Osteocyte (in vitro differentiated cells): Measurements from ENCODE around the gene AP1S2. TPM values are rescaled to one million over a fixed set of nuclear protein-coding genes. Genes with fewer than 3 reads are reported as not detected.

Experiments
- DNase-seq: peaks from one replicate; pipeline ENCODE4 v3.0.0; 2021; ENCODE audit warnings: mixed read lengths; ENCODE audit not compliant: unreplicated experiment; ENCODE audit errors: extremely low spot score
- H3K27ac Mint-ChIP-seq: one replicate; pipeline ENCODE4 v1.8.0; 2021; ENCODE audit warnings: mild to moderate bottlenecking, mixed read lengths; ENCODE audit not compliant: unreplicated experiment
- H3K27me3 Mint-ChIP-seq: one replicate; pipeline ENCODE4 v1.8.0; 2021; ENCODE audit warnings: mixed read lengths; ENCODE audit not compliant: unreplicated experiment
- H3K36me3 Mint-ChIP-seq: one replicate; pipeline ENCODE4 v1.8.0; 2021; ENCODE audit warnings: mixed read lengths; ENCODE audit not compliant: unreplicated experiment
- H3K4me1 Mint-ChIP-seq: one replicate; pipeline ENCODE4 v1.8.0; 2021; ENCODE audit warnings: mixed read lengths; ENCODE audit not compliant: unreplicated experiment
- H3K4me3 Mint-ChIP-seq: one replicate; pipeline ENCODE4 v1.8.0; 2021; ENCODE audit warnings: mild to moderate bottlenecking, moderate library complexity, mixed read lengths; ENCODE audit not compliant: unreplicated experiment
- H3K9me3 Mint-ChIP-seq: one replicate; pipeline ENCODE4 v1.8.0; 2021; ENCODE audit warnings: mixed read lengths; ENCODE audit not compliant: unreplicated experiment
- total RNA-seq: library from RNA; stranded (reverse); gene quantifications from 2 replicates; pipeline ENCODE4 v1.2.1, GENCODE V29; 2021
- TF ChIP-seq, protein P1 (sequence below): fragments of 200-600 bp; sonication (generic); IDR thresholded peaks from 2 replicates; pipeline ENCODE4 v1.5.0; 2021; ENCODE audit warnings: antibody characterized with exemption, mild to moderate bottlenecking, moderate library complexity

The AP1S2 gene
- total RNA-seq, 1 donor from 2014 or later: 92.6 TPM

DNA sequence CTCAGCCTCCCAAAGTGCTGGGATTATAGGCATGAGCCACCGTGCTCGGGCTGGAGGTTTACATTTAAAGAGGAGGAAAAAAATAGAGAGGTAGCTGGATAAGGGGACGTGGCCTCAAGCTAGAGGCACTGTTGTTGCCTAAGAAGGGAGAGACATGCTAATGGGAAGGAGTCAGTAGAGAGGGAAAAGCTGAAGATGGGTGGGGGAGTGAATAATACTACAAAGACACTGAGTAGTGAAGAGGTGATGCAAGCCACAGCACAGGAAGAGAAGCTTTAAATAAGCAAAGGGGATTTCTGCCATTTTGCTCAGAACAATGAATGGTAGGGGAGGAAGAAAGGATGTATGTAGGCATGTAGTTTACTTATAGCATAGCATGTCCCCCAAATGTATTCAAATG lies 11.5 kb upstream of the AP1S2 start:
- TF ChIP-seq, protein P1, sequence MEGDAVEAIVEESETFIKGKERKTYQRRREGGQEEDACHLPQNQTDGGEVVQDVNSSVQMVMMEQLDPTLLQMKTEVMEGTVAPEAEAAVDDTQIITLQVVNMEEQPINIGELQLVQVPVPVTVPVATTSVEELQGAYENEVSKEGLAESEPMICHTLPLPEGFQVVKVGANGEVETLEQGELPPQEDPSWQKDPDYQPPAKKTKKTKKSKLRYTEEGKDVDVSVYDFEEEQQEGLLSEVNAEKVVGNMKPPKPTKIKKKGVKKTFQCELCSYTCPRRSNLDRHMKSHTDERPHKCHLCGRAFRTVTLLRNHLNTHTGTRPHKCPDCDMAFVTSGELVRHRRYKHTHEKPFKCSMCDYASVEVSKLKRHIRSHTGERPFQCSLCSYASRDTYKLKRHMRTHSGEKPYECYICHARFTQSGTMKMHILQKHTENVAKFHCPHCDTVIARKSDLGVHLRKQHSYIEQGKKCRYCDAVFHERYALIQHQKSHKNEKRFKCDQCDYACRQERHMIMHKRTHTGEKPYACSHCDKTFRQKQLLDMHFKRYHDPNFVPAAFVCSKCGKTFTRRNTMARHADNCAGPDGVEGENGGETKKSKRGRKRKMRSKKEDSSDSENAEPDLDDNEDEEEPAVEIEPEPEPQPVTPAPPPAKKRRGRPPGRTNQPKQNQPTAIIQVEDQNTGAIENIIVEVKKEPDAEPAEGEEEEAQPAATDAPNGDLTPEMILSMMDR: no peak
- H3K36me3 Mint-ChIP-seq: no peaks in the 10 kb centered on the region
- no peaks in the 10 kb centered on the region for H3K4me1 Mint-ChIP-seq
- H3K27me3 Mint-ChIP-seq: peaks cover 35% of the 10 kb centered on the region
- H3K9me3 Mint-ChIP-seq: no peaks in the 10 kb centered on the region
- H3K27ac Mint-ChIP-seq: no peak overlapping the region
- no peak for DNase-seq
- no peak overlapping the region for H3K4me3 Mint-ChIP-seq

- Mint-ChIP-seq H3K4me3 (no peak overlapping the region), H3K9me3 (no peaks in the 10 kb centered on the region), H3K27me3 (peaks cover 24% of the 10 kb centered on the region), H3K4me1 (no peaks in the 10 kb centered on the region), H3K36me3 (no peaks in the 10 kb centered on the region), H3K27ac (no peak overlapping the region)
- TF ChIP-seq, protein P1: no peak
- no peak for DNase-seq
Observed at GRCh38 chrX:15864629-15865028, 10.0 kb upstream of the AP1S2 start.

DNA sequence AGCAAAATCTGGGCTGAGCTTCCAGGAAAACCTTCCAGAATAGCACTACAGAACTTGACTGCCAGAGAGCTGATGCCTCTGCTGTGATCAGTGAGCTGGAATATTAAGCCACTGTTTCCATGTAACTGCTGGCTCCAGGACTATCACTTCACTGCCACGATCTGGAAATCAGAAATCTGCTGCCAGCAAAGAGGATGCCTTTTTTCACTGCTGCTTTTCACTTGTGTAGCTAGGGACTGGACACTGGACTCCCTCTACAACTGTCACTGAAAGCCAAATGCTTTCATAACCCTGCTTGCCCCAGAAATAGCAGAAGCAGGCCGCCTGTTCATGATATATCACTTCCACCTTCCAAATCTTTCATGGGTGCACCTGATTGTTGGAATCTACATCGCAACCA lies 9.4 kb upstream of the AP1S2 start:
- DNase-seq: no peak
- Mint-ChIP-seq H3K4me1 (no peaks in the 10 kb centered on the region), H3K4me3 (no peak overlapping the region), H3K27ac (no peak overlapping the region), H3K36me3 (no peaks in the 10 kb centered on the region), H3K27me3 (peaks cover 18% of the 10 kb centered on the region), H3K9me3 (no peaks in the 10 kb centered on the region)
- TF ChIP-seq, protein P1: no peak

DNA sequence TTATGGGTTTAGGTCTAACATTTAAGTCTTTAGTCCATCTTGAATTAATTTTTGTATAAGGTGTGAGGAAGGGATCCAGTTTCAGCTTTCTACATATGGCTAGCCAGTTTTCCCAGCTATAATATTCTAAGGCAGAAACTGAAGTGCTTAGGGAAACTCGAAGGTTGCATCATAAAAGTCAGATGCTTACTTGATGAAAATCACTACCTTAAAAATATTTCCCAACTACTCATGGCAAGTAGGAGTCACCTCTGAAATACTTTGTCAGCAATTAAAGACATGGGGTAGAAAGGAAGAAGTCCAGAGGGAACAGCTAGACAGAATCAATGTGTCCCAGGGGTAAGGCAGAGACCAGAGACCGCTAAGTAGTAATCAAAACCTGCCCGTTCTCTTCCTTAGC lies 6.3 kb upstream of the AP1S2 start:
- no peaks in the 10 kb centered on the region for H3K9me3 Mint-ChIP-seq
- TF ChIP-seq, protein P1: no peak
- H3K4me3 Mint-ChIP-seq: no peak overlapping the region
- no peak overlapping the region for H3K27ac Mint-ChIP-seq
- H3K27me3 Mint-ChIP-seq: peaks cover 22% of the 10 kb centered on the region
- DNase-seq: no peak
- peaks cover 3% of the 10 kb centered on the region for H3K4me1 Mint-ChIP-seq
- no peaks in the 10 kb centered on the region for H3K36me3 Mint-ChIP-seq

DNA sequence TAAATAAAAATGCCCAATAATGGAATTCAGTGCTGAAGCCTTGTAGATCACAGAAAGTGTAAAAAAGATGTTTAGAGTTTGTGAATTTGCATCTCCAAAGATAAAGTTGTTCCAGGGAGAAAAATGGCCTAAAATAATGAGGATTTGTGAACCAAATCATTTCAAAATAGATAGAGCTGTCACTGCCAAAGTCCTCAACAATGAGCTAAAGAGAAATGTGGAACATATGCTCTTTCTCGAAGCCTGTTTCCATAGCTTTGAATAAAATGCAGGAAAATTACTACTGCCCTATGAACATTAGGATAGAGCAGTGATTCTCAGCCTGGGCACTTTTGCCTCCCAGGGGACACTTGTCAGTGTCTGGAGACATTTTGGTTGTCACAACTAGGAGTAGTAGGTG lies 3.4 kb upstream of the AP1S2 start:
- peaks cover 14% of the 10 kb centered on the region for H3K4me1 Mint-ChIP-seq
- no peak for DNase-seq
- H3K27ac Mint-ChIP-seq: no peak overlapping the region
- H3K27me3 Mint-ChIP-seq: peaks cover 22% of the 10 kb centered on the region
- H3K9me3 Mint-ChIP-seq: no peaks in the 10 kb centered on the region
- H3K36me3 Mint-ChIP-seq: no peaks in the 10 kb centered on the region
- H3K4me3 Mint-ChIP-seq: no peak overlapping the region
- TF ChIP-seq, protein P1: no peak
